Endothelial cell of hepatic sinusoid (primary cell): Measurements from ENCODE around the gene CRY2.

Experiments used
- in situ Hi-C: cut with HindIII; loops from 2 replicates; pipeline ENCODE4 v1.10.0; 2017; ENCODE audit warnings: low sequenced_read_pairs

CRY2 gene

GRCh38 chr11:45929486-45930030 lies 82.3 kb downstream of the CRY2 start:
- in situ Hi-C loops = no loop called here

GRCh38 chr11:45930031-45930794 lies 82.9 kb downstream of the CRY2 start:
- in situ Hi-C loops = no loop called here

- in situ Hi-C loops = no loop called here
These were observed 83.8 kb downstream of the CRY2 start for GRCh38 chr11:45930951-45931570.

- in situ Hi-C loops = no loop called here
These were observed 84.5 kb downstream of the CRY2 start for GRCh38 chr11:45931739-45932138.

DNA sequence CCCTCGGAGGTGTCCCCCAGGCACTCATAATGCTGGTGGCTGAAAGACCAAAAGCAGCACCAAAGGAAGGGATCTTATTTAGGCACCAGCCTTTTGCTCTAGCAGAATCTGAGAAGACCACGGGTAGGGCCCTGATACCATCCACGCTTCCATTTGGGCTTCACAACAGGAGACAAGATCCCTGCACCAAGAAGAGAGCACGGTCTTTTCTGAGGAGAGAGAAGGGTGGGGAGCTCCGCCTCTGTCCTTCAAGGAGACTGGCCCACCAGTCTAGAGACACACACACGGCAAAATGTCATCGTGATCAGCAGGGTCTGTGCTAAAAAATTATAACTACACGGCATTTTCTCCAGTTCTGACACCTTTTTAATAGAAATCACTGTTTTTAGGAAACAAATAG lies 84.9 kb downstream of the CRY2 start:
- in situ Hi-C loops = no loop called here
